Activated B cell treated with CpG ODN at 0.5 μM for 24 hours (primary cell): ENCODE results near the gene NFATC4. TPM values are rescaled to one million over a fixed set of nuclear protein-coding genes. Genes with fewer than 3 reads are reported as not detected.

ENCODE experiments used
- ATAC-seq: fragments of 200-7000 bp; cut with Tn5 transposase; one replicate; pipeline ENCODE4 v1.10.0; 2021; ENCODE audit warnings: low read depth, mild to moderate bottlenecking, moderate library complexity
- CTCF ChIA-PET: fragments of 350-600 bp; sonication (Branson Sonifier 250); formaldehyde crosslinking; loops from one replicate; lab custom pipeline; 2021; ENCODE audit warnings: antibody characterized with exemption; lab: Charles Lee
- POLR2A ChIA-PET: fragments of 350-600 bp; sonication (Branson Sonifier 250); formaldehyde crosslinking; loops from one replicate; lab custom pipeline; 2021; ENCODE audit warnings: antibody characterized with exemption; lab: Charles Lee
- DNase-seq: peaks from one replicate; pipeline ENCODE4 v3.0.0; 2022
- H3K27ac Mint-ChIP-seq: one replicate; pipeline ENCODE4 v1.8.0; 2020; ENCODE audit warnings: mixed read lengths
- H3K27me3 Mint-ChIP-seq: one replicate; pipeline ENCODE4 v1.8.0; 2021; ENCODE audit warnings: mixed read lengths
- H3K36me3 Mint-ChIP-seq: one replicate; pipeline ENCODE4 v1.8.0; 2021; ENCODE audit warnings: low read depth, mixed read lengths
- H3K4me1 Mint-ChIP-seq: one replicate; pipeline ENCODE4 v1.8.0; 2021; ENCODE audit warnings: mixed read lengths
- H3K4me3 Mint-ChIP-seq: one replicate; pipeline ENCODE4 v1.8.0; 2020; ENCODE audit warnings: mild to moderate bottlenecking, mixed read lengths
- H3K9me3 Mint-ChIP-seq: one replicate; pipeline ENCODE4 v1.8.0; 2020; ENCODE audit warnings: mixed read lengths
- intact Hi-C: fragments of 100-400 bp; cut with micrococcal nuclease; formaldehyde crosslinking; loops from one replicate; pipeline ENCODE4 v1.15.1; 2024
- total RNA-seq: library from RNA; stranded (reverse); gene quantifications from 2 replicates; pipeline ENCODE4 v1.2.3, GENCODE V29; 2022
- TF ChIP-seq, protein P1 (sequence below): fragments of 200-600 bp; IDR thresholded peaks from one replicate; pipeline ENCODE4 v1.8.0; 2022; ENCODE audit warnings: antibody characterized with exemption, mild to moderate bottlenecking

NFATC4 gene
- total RNA-seq, 1 donor from 2014 or later = 9.4 TPM

DNA sequence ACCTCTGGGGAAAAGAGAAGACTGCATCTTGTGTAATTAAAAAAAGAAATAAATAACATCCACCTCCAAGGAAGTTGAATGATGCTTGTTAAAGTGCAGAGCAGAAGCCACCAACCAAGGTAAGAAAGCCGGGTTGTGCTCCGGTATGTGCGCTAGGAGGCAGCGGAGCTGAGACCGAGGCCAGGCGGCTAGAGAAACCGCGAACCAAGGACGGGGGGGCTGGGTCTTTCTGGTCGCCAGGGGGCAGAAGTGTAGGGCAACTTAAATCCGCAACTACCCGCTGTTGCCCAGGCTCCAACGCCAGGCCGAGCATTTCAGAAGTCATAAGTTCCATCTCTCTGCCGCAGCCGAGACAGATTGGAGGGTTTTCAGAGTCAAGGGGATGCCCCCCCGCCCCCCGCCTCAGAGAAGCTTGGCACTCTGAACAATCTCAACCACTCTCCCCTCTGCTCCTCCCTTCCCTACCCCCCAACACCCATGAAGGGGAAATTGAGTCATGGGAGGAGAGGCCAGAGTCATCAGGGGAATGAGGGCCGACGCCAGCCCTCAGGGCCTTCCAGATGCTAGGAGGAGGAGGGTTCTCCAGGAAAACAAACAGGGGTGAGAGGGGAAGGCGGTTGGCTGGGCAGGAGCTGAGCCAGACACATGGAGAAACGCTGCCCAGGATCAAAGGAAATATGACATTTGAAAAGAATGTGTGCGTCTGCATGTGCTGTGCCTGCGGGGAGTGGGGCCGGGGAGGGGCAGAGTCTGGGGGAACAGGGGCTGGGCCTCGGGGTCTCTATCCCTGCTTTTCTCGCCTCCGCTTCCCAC is 2.2 kb upstream of the NFATC4 start:
- H3K9me3 Mint-ChIP-seq = no peaks in the 10 kb centered on the region
- TF ChIP-seq, protein P1, sequence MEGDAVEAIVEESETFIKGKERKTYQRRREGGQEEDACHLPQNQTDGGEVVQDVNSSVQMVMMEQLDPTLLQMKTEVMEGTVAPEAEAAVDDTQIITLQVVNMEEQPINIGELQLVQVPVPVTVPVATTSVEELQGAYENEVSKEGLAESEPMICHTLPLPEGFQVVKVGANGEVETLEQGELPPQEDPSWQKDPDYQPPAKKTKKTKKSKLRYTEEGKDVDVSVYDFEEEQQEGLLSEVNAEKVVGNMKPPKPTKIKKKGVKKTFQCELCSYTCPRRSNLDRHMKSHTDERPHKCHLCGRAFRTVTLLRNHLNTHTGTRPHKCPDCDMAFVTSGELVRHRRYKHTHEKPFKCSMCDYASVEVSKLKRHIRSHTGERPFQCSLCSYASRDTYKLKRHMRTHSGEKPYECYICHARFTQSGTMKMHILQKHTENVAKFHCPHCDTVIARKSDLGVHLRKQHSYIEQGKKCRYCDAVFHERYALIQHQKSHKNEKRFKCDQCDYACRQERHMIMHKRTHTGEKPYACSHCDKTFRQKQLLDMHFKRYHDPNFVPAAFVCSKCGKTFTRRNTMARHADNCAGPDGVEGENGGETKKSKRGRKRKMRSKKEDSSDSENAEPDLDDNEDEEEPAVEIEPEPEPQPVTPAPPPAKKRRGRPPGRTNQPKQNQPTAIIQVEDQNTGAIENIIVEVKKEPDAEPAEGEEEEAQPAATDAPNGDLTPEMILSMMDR = no peak
- H3K4me1 Mint-ChIP-seq = peaks cover 33% of the 10 kb centered on the region
- no peaks in the 10 kb centered on the region for H3K36me3 Mint-ChIP-seq
- H3K27me3 Mint-ChIP-seq = peaks cover 8% of the 10 kb centered on the region
- POLR2A ChIA-PET = interaction anchor here (0.6 to 4.2 kb wide), 26 partner anchors 11 to 1496 kb away, joined by 3 to 257 read pairs (median 6); partner anchors contain the start of genes ADCY4, CBLN3, DCAF11 and KHNYN
- DNase-seq (peak; percentile 68), ATAC-seq (peak; percentile 51)
- intact Hi-C loops = loop anchor here (1.0 to 5.0 kb wide), 9 partner anchors 26 to 313 kb away; partner anchors contain the start of genes RABGGTA, SDR39U1 and TINF2
- peak overlapping the region; percentile 72 for H3K27ac Mint-ChIP-seq
- H3K4me3 Mint-ChIP-seq = peak overlapping the region; percentile 85
- CTCF ChIA-PET = interaction anchor here (0.7 to 2.3 kb wide), 16 partner anchors 13 to 78 kb away, joined by 3 to 108 read pairs (median 4); partner anchors contain the start of genes ADCY4, CBLN3, KHNYN and RIPK3

DNA sequence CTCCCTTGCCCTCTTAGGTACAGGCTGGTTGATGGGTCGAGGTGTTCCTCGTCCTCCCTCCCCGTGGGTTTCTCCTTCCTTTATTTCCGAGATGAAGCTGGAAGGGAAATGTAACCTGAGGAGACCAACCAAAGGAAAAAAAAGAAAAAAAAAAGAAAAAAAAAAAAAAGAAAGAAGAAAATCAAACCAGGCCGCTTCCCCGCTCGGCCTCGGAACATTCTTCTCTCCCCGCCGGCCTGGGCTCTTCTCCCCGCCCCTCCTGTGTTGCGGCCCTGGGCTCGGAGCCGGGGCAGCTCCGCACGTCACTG is 1.6 kb upstream of the NFATC4 start:
- TF ChIP-seq, protein P1 = no peak
- Mint-ChIP-seq H3K27ac (peak overlapping the region; percentile 72), H3K4me1 (peaks cover 33% of the 10 kb centered on the region), H3K36me3 (no peaks in the 10 kb centered on the region), H3K9me3 (no peaks in the 10 kb centered on the region), H3K4me3 (peak overlapping the region; percentile 85), H3K27me3 (peaks cover 8% of the 10 kb centered on the region)
- intact Hi-C loops = loop anchor here (1.0 to 5.0 kb wide), 2 partner anchors 94 to 124 kb away; partner anchors contain the start of genes RABGGTA and TINF2
- DNase-seq (no peak), ATAC-seq (no peak)
- POLR2A ChIA-PET = interaction anchor here (0.6 to 4.2 kb wide), 27 partner anchors 8 to 1497 kb away, joined by 3 to 257 read pairs (median 6); partner anchors contain the start of genes ADCY4, CBLN3, DCAF11 and KHNYN
- CTCF ChIA-PET = interaction anchor here (0.6 to 2.3 kb wide), 11 partner anchors 12 to 76 kb away, joined by 3 to 108 read pairs (median 7); partner anchors contain the start of genes ADCY4, CBLN3, KHNYN and RIPK3

DNA sequence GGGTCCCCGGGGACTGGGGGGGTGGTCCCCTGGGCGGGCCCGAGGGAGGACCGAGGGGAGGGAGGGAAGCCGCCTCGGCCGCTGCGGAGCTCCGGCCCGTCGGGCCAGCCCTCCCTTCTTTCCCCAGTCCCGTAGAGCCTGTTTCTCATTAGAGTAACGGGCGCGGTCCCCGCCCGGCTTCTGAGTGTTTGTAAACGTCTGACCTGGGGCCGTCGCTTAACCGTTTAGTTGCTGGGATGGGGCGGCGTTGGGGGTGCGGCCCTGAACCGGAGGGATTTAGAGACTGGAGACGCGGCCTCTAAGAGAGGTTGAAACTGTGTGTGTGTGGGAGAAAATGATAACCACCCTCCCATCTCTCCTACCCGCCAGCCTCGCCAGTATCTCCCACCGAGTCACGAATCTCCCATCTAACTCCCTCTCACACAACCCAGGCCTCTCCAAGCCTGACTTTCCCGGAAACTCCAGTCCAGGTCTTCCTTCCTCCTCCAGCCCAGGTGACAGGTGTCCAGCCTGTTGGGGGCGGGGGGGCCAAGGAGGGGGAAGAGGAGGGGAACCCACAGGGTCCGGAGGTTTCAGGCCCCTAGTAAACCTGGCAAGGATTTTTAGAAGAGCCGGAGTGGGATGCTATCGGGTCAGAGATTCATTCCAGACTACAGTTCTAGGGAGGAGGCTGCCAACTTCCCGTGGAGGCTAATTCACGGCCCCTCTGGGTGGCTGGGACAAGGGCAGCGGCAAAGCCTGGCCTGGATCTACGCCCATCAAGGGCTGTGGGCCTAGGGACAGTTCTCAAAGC is 1.1 kb upstream of the NFATC4 start:
- CTCF ChIA-PET = interaction anchor here (0.6 to 2.3 kb wide), 10 partner anchors 12 to 75 kb away, joined by 3 to 108 read pairs (median 12); partner anchors contain the start of genes ADCY4, CBLN3, KHNYN and RIPK3
- intact Hi-C loops = loop anchor here (1.0 to 5.0 kb wide), 2 partner anchors 95 to 125 kb away; partner anchors contain the start of genes RABGGTA and TINF2
- Mint-ChIP-seq H3K27ac (peak overlapping the region; percentile 80), H3K9me3 (no peaks in the 10 kb centered on the region), H3K36me3 (no peaks in the 10 kb centered on the region), H3K4me3 (peak overlapping the region; percentile 85), H3K27me3 (peaks cover 5% of the 10 kb centered on the region), H3K4me1 (peaks cover 33% of the 10 kb centered on the region)
- TF ChIP-seq, protein P1 = no peak
- ATAC-seq (peak; percentile 83), DNase-seq (peak; percentile 100)
- POLR2A ChIA-PET = interaction anchor here (0.6 to 4.2 kb wide), 23 partner anchors 7 to 1497 kb away, joined by 3 to 257 read pairs (median 6); partner anchors contain the start of genes ADCY4, CBLN3, DCAF11 and KHNYN

DNA sequence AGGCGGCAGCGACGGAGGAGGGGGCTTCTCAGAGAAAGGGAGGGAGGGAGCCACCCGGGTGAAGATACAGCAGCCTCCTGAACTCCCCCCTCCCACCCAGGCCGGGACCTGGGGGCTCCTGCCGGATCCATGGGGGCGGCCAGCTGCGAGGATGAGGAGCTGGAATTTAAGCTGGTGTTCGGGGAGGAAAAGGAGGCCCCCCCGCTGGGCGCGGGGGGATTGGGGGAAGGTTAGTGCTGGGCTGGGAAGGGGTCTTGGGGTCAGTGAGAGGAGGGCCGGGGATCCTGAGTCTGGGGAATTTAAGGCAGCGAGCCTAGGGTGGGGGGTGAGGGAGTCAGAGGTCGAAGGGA is 203 bp downstream of the NFATC4 start:
- no peaks in the 10 kb centered on the region for H3K36me3 Mint-ChIP-seq
- CTCF ChIA-PET = interaction anchor here (1.4 kb wide), 1 partner anchor 64 kb away, joined by 3 read pairs; no protein-coding TSS in a partner anchor
- TF ChIP-seq, protein P1 = no peak
- peaks cover 33% of the 10 kb centered on the region for H3K4me1 Mint-ChIP-seq
- peak overlapping the region; percentile 85 for H3K4me3 Mint-ChIP-seq
- peaks cover 2% of the 10 kb centered on the region for H3K27me3 Mint-ChIP-seq
- POLR2A ChIA-PET = interaction anchor here (0.5 to 4.2 kb wide), 6 partner anchors 41 to 1385 kb away, joined by 3 to 257 read pairs (median 3); partner anchors contain the start of genes CBLN3, DCAF11 and KHNYN
- H3K9me3 Mint-ChIP-seq = no peaks in the 10 kb centered on the region
- ATAC-seq (no peak), DNase-seq (no peak)
- intact Hi-C loops = loop anchor here (5.0 kb wide), 1 partner anchor 96 kb away; the partner anchor contains the start of gene RABGGTA
- H3K27ac Mint-ChIP-seq = peak overlapping the region; percentile 59
